GM19193 (cell line): ENCODE measurements around the gene MPRIP.

Experiments used
- POLR2A ChIP-seq: IDR thresholded peaks from 4 replicates; pipeline ENCODE4 v1.6.1; 2011; ENCODE audit not compliant: insufficient read depth, insufficient read length; ENCODE audit errors: extremely low read depth

MPRIP gene

DNA sequence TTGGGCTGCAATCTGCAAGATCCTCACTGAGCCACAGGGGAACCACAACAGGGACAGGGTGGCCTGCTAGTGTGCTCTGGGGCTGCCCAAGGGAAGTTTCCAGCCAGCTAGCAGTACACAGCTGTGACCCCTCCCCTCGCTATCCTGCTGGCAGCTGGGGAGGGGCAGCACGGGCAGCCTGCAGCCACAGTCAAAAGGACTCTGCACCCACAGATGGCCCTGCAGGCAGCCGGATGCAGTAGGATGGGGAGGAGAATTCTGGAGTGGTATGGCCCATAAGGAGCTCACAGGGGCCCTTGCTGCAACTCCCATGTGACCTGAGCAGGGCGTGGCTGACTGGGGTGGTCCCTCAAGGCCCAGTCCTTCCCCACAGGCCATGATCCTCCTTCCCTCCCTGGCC lies 89.6 kb downstream of the MPRIP start:
- no peak for TF ChIP-seq POLR2A

DNA sequence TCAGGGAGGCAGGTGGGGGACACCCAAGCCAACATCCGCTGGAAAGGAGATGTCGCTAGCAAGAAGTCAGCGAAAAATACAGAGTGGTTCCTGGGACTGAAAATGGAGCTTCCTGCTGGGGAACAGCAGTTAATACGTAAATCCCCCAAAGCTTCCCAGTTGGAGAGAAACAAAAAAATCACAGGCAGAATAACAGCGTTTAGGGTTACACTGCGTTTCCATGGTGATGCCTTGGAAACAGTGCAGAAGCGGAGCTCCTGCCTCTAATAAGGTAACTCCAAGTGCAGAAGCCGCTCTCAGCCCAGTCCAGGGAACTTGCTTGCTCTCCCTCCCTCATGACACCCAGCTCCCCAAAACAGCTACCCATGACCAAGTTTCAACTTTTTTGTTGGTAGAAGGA lies 90.5 kb downstream of the MPRIP start:
- no peak for TF ChIP-seq POLR2A

DNA sequence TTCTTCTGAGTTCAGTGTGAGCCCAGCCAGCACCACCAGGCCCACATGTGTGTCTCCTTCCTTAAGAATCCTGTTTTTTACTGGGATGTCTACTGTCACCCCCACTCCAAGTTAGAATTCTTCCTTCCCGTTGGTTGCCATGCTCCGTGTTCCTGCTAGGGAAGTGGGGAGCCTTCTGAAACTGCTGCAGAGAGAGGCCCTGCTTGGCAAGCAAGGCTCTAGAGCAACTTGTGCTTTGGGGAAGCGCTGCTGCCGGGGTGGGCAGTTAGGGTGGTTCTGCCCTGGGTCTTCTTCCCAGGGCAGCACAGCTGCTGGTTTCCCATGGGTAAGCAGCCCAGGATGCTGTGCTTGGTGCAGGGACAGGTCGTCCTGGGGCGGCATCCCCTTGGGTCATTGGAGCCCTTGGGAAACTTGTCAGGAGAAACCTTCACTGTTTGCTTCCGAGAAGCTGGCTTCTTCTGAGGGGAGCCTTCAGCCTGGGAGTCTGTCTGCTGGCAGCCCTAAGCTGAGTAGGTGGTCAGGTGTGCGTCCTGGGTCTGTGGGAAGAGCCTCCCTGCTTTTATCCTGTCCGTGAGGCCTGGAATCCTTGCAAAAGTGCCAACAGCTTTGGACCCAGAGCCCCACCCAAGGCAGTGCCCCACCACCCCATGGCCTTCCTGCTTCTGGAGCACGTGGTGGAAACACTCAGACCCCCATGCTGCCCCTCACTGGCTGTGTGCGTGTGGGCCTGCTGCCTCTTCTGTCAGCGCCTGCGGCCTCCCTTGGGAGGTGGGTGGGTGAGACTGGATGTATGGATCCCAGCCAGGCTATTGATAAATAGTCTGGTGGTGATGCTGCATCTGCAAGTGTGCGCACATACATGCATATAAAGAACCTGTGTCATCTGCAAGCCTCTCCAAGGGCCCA lies 92.0 kb downstream of the MPRIP start:
- TF ChIP-seq POLR2A, result no peak

DNA sequence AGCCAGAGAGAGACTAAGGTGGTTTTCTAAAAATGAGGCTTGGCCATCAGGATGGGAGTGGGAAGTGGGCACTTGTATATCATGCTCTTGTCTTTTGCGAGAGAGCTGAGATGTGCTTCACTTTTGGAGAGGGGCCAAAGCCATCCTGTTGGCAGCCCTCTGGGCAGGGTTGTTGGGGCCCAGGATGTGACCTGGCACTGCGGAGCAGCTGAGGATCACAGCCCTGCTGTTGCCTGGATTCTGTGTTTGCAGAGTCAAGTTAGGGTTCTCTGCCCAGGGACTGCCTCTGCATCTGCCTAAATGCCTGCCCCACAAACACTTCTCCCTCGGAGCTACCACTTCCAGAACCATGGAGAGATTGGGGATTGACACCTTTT lies 92.7 kb downstream of the MPRIP start:
- no peak for TF ChIP-seq POLR2A

DNA sequence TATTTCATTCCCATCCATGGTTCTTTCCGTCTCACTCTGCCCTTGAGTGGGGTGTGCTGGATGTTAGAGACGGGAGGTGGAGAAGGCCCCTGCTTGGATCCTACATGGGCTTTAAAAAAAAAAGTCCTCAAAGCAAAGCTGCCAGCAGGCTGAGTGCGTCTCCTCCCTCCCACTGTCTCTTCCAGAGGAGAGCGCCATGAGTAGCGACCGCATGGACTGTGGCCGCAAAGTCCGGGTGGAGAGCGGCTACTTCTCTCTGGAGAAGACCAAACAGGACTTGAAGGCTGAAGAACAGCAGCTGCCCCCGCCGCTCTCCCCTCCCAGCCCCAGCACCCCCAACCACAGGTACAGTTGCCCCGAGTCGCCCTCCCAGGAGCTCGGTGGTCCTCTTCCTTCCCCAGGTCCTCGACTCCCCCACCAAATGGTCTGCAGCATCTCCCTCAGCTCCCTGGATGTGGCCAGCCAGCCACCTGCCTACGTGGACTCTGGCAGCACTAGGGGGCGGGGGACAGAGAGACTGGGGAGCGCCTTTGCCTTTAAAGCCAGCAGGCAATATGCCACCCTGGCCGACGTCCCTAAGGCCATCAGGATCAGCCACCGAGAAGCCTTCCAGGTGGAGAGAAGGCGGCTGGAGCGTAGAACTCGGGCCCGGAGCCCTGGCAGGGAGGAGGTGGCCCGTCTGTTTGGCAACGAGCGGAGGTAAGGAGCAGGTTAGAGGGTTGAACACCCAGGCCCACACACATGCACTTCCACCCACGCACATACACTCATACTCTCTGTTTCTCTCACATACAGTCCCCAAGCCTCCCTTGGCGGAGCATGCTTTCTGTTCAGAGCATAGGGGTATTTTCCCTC lies 95.7 kb downstream of the MPRIP start:
- no peak for TF ChIP-seq POLR2A

DNA sequence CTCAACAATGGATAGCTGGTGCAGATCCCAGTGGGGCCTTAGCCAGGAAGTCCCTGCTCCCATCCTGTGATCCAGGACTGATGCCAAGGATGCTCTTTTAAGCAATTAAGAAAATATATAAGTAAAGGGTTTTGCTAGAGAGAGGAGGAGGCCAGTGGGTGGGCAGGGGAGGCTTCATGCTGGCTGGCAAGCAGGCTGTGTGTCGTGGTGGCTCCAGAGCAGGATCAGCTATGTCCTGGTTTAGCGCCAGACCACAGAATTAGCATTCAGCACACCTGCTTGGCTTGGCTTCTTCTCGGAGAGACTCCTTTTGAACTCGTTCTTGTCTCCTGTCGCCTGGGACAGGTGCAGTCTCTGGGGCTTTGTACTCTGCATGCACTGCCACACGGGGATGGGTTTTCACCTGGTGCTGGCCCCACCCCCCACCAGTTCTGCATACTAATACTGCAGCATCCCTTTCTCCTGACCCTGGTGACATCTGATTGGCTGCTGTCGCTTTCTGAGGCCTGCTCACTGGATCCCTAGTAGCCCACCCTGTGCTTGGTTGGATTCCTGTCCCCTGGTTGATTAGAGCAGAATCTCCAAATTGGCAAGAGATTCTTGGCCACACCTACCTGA lies 97.8 kb downstream of the MPRIP start:
- no peak for TF ChIP-seq POLR2A

DNA sequence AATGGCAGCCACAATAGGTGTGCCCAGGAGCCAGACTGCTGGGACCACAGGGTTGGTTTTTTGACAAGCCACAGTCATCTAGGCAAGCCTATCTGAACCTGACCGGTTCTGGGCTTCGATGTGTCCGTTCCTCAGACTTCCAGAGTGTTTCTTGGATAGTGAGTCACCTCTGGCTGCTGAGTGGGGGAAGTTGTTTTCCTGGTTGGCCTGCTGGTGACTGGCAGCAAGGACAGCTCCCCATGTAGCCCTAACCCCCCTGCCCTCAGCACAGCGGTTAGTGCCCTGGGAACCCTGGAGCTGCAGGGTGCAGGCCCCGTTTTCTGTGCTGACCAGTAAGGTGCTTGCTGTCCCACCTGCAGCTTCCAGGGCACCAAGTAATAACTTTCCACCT lies 98.3 kb downstream of the MPRIP start:
- TF ChIP-seq POLR2A, result no peak

DNA sequence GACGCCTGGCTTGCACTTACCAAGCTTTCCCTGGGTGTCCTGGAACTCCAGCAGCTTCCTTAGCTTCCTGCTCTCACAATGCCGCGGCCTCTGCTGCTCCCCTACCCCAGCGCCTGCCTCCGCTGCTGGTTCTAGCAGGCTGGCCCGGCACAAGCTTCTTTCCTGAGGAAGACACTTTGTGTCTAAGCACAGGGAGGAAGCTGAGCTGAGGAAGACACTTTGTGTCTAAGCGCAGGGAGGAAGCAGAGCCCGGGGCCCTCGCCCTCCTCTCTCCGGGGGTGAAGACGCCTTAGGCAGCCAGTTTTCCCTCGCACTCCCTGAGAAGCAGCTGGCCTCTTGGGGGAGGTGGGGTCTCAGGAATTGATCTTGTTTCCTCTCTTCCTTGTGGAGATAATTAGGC lies 99.0 kb downstream of the MPRIP start:
- no peak for TF ChIP-seq POLR2A

DNA sequence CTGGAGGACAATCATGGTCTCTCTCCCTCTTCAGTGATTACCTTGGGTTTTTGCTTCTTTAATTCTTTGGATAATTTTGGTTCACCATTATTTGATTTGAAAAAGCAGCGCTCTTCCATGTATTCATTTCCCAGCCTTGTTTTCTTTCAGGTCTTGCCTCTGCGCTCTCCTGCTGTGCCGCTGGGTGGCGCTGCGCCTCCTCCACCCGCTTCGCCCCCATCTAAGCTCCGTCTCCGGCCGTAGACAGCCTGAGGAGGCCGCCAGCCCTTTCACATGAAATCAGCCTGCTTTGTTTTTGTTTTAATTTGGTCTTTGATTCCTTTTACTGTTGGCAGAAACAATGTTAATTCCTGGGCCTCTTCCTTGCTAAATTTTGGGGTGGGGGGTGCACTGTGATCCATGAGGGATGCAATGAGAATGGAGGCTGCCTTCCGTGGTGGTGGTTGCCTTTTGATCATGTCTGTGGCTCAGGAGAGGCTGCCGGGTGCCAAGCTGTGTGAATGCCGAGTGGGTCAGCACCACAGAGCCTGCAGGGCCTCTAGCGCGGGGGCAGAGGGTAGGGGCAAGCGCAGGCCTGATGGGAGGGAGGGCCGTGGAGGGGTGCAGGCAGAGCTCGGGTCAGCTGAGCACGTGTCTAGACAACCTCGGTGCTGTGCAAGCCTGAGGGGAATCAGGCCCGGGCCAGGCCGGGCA lies 99.7 kb downstream of the MPRIP start:
- no peak for TF ChIP-seq POLR2A

DNA sequence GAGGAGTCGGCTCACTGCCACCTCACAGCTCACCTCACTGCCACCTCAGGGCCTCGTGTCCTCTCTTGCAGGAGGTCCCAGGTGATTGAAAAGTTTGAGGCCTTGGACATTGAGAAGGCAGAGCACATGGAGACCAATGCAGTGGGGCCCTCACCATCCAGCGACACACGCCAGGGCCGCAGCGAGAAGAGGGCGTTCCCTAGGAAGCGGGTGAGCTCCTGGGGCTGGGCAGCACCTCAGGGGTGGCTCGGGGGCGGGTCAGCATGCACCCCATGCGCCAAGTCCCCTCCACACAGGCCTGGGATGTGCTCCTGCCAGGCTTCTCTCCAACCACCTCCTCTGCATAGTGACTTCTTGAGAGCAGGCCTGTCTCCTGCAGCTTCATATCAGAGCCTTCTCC lies 100.3 kb downstream of the MPRIP start:
- TF ChIP-seq POLR2A, result no peak

DNA sequence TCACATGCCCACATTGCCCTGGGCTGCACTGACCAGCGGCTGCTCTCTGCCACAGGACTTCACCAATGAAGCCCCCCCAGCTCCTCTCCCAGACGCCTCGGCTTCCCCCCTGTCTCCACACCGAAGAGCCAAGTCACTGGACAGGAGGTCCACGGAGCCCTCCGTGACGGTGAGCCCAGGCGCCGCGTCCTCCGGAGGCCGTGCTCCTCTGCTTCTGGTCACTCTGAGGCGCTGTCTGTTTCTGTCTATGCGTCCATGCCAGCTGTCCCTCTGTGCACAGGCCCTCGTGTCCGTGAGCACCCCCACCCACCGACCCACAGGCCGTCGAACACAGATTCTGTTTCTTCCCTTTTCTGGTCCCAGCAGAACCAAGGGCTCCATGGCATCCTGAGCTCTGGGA lies 101.2 kb downstream of the MPRIP start:
- no peak for TF ChIP-seq POLR2A

DNA sequence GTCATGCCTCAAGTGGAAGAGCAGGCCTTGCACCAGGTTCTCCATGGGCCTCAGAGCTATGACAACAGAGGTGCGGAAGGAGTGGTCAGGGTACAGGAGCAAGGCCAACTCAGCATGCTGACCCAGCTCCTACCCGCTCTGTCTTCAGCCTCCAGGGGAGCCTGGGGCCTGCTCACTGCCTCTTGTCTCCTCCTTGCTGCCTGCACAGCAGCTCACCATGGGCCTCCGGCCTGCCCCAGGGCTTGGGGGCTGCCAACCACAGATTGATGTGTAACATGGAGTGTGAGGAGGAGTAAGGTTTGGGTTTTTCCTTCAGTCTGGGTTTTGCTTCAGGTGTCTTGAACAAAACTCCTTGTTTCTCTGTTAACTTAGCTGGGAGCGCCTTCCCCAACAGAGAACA lies 101.8 kb downstream of the MPRIP start:
- no peak for TF ChIP-seq POLR2A

DNA sequence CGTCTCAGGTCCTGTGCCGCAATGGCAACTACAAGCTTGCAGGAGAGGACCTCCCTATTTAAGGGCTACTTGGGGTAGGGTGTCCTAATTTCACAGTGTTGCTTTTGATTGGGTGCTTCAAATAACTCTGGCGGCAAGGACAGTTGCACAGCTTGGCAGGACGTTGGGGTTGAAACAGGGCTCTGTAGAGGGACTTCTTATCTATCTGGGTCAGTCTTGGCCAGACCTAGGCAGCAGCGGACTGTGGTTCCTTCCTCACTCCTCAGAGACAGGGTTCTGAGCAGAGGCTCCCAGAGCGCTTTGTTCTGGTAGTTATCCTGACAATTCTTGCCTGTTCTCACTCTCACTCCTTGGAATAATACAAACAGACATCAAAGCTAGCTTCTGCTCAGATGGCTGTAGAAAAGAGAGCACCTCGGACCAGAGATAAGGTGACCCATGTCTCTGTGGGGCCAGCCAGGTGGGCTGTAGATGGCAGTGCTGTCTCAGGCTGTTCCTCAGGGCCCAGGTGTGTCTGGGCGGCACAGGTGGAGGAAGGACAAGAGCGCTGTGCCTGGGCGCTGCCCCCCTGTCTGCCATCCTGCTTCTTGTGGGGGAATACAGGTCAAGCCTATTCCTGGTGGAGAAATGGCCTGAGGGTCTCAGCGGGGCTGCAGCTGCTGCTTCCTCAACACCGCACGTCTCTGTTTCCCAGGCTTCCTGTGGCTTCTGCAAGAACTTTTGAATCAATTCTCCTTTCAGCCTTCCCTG lies 102.8 kb downstream of the MPRIP start:
- no peak for TF ChIP-seq POLR2A

DNA sequence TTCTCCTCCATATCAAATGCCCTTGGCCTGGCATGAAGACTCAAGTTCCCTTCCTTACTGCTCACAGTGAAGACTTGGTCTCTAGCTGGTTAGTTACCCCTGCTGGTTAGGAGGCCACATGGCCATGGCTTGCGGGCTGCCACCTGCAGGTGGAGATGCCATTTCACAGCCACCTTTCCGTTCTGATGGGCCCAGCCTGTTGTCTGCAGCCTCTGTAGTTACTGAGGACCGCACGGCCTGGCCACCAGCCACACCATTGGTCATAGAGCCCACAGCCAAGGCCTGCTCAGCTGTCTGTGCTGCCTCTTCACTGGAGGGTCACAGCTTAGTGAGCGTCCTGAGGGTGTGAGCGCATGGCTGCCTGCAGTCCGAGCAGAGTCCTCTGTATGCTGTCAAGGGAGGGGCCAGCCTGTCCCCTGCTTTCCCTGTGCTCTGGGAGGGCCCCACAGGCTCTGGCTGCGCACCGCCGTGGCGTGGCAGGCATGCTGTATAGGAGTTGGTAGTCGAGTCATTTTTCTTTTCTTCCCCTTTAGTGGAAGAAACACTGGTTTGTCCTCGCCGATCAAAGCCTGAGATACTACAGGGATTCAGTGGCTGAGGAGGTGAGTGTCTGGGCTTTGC lies 104.6 kb downstream of the MPRIP start:
- no peak for TF ChIP-seq POLR2A
